Astrocyte (in vitro differentiated cells and primary cell): ENCODE results near the gene ZNF630. TPM values are rescaled to one million over a fixed set of nuclear protein-coding genes. Genes with fewer than 3 reads are reported as not detected.

ENCODE experiments used
- total RNA-seq: library from RNA; stranded (reverse); gene quantifications from 2 replicates; pipeline ENCODE4 v1.2.1, GENCODE V29; 2021

Gene ZNF630
- total RNA-seq, 1 donor from 2014 or later = 1.3 TPM

Other genes with a start within 250 kb of the ZNF630 start
- 6.2 and 8.6 TPM in 2 replicates for gene ZNF81, start 234.7 kb downstream of the ZNF630 start, total RNA-seq
- gene ZNF182, start 67.7 kb downstream of the ZNF630 start, total RNA-seq = 4.4 and 4.5 TPM in 2 replicates
- gene SPACA5, start 64.7 kb downstream of the ZNF630 start, total RNA-seq = not detected in 2 replicates
- gene SPACA5B, start 59.0 kb upstream of the ZNF630 start, total RNA-seq = not detected in 2 replicates
- not detected in 2 replicates for gene SSX5, start 125.2 kb upstream of the ZNF630 start, total RNA-seq
- not detected in 2 replicates for gene SSX1, start 183.8 kb upstream of the ZNF630 start, total RNA-seq